ENCODE data around the gene PGLYRP3. TPM values are rescaled to one million over a fixed set of nuclear protein-coding genes. Genes with fewer than 3 reads are reported as not detected.

Gene PGLYRP3
- total and polyA plus RNA-seq, 9 of the 15 experiments (the other 6 are each of a cell fraction or from before 2014, with no cell fraction given), result not detected

GRCh38 chr1:153343811-153344717 lies 31.3 kb upstream of the PGLYRP3 start (continued):
- TF ChIP-seq ZBTB11 (CRISPR knock-in tag; IDR thresholded peaks at IDR 0.05) (peak in 1 of 3 experiments; percentile 91; a peak in 2 of 6 replicates), ZBTB2 (IDR thresholded peaks at IDR 0.05) (peak; percentile 44; the same call in 1 of the 2 replicates), ZNF561 (CRISPR knock-in tag; conservative IDR thresholded peaks at IDR 0.05) (no peak), FOXA1 (IDR thresholded peaks at IDR 0.05; ENCODE audit: borderline replicate concordance) (no peak), XRCC4 (IDR thresholded peaks at IDR 0.05; ENCODE audit: extremely low read depth, insufficient read depth, insufficient read length) (no peak), ETS2 (tag; IDR thresholded peaks at IDR 0.05; ENCODE audit: borderline replicate concordance, poor library complexity, severe bottlenecking) (no peak), ZNF695 (CRISPR knock-in tag; IDR thresholded peaks at IDR 0.05) (no peak), MIER1 (IDR thresholded peaks at IDR 0.05; ENCODE audit: low read depth) (no peak; the same call in 1 of the 2 replicates), ZZZ3 (IDR thresholded peaks at IDR 0.05) (no peak), HOXB6 (CRISPR knock-in tag; IDR thresholded peaks at IDR 0.05; ENCODE audit: borderline replicate concordance) (no peak), YBX1 (IDR thresholded peaks at IDR 0.05) (no peak), SPI1 (IDR thresholded peaks at IDR 0.05; ENCODE audit: borderline replicate concordance, low read depth, low read length) (no peak), MECOM (CRISPR knock-in tag; IDR thresholded peaks at IDR 0.05) (no peak; the same call in 1 of the 2 replicates), POLR2A (conservative IDR thresholded peaks at IDR 0.05) (no peak), HDGF (IDR thresholded peaks at IDR 0.05) (0 out of 2 replicates have a peak, but pooled peaks have one; percentile 74), CC2D1A (IDR thresholded peaks at IDR 0.05) (peak; percentile 99), PTRF (tag; IDR thresholded peaks at IDR 0.05) (peak; percentile 64), PBX2 (CRISPR knock-in tag; IDR thresholded peaks at IDR 0.05; ENCODE audit: low read depth) (no peak), PBX2 (tag; conservative IDR thresholded peaks at IDR 0.05; ENCODE audit: low read depth) (peak; percentile 97), KLF13 (tag; IDR thresholded peaks at IDR 0.05; ENCODE audit: borderline replicate concordance, low read depth) (peak; percentile 83; the same call in 1 of the 2 replicates), BCL6 (CRISPR knock-in tag; IDR thresholded peaks at IDR 0.05) (no peak; the same call in 1 of the 2 replicates), NFIC (IDR thresholded peaks at IDR 0.05) (peak; percentile 99)

Data from K562 (cell line).